Suppressor macrophage treated with lipopolysaccharide for 4 hours (primary cell): ENCODE results near the gene DACH2.
A peak's percentile ranks its signal among the peaks of the same experiment; 100 is the strongest.
"Not testable (repeated sequence)": the region's sequence is repeated elsewhere in the genome, so short reads cannot be mapped to it uniquely, and the experiment has no call there.

ENCODE experiments used
- DNase-seq: peaks from one replicate; pipeline ENCODE4 v3.0.0-alpha.2; 2020

Gene DACH2

GRCh38 chrX:86148024-86148511 lies at the start of gene DACH2:
Gene DACH2, plus strand, starts transcription at chrX:86148451.
- peak; percentile 0 for DNase-seq

DNA sequence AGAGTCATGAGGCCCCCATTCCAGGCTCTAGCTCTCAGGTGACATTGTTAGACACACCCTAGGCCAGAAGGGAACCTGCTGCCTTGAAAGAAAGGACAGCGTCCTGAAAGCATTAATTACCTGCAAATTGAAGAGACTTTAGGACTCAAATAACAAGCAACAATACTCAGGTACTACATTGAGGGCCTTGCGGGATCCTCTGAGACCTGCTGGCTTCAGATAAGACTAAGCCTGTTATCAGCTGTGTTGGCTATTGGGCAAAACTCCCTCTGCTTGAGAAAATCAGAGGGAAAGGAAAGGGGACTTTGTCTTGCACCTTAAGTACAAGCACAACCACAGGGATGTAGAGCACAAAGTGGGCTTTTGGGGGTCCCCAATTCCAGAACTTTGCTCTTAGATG lies 45.9 kb upstream of the DACH2 start:
- DNase-seq: no peak

GRCh38 chrX:86103061-86103460 lies 45.2 kb upstream of the DACH2 start:
- DNase-seq: no peak

DNA sequence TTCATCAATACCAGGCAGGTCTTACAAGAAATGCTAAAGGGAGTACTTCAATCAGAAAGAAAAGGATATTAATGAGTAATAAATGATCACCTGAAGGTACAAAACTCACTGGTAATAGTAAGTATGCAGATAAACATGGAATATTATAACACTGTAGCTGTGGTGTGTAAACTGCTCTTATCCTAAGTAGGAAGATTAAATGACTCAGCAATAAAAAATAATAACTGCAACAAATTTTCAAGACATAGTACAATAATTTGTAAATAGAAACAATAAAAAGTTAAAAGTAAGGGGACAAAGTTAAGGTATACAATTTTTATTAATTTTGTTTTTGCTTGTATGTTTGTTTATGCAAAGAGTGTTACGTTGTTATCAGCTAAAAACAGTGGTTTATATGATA lies 43.7 kb upstream of the DACH2 start:
- DNase-seq: no peak

DNA sequence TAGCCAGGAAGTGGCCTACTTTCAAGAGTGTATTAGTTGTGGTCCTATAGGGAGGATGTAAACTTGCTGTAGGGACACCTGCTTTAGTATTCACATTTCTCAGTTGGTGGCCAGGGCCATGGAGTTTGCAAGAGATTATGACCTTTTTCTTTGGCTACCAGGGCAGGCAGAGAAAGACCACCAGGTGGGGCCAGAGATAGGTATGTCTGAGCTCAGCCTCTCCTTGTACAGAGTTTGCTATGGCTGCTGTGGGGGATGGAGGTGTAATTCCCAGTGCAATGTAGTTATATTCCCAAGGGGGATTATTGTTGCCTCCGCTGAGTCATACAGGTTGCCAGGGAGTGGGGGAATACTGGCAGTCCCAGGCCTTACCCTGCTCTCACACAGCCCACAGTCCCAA lies 26.3 kb upstream of the DACH2 start:
- no peak for DNase-seq

DNA sequence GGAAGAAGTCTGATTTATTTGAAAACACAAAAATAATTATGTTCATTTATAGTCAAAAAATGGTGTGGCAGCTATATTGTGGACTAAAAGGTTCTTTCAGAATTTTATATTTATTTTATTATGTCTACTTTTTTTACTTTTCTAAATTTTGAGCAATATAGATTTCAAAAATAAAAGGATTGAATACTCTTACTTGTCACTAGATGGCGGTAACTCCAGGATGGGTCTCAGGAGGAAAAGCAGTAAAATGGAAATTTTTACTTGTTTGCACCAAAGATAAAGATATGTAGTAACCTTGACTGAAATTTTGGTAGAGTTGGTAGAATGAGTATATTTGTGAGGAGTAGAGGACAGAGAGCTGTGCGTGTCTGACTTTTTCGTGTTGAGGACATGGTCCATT lies 14.5 kb upstream of the DACH2 start:
- DNase-seq: peak; percentile 2

DNA sequence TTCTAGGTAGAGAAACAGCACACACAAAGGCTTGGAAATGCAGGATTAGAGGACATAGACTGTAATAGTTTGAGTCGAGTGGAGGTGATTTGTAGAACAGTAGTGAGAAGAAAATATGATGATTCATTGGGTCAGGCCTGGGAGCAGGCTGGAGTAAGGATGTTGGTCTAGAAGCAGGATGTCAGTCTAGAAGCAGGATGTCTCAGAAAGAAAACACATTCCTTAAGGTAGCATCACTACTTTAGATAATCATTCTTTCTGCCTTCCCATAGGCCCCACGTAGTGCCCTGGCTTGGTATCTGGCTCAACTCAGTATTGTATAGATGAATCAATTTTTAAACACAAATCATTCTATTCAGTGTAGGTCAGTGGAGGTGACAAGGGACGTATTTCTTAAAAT lies 11.2 kb upstream of the DACH2 start:
- no peak for DNase-seq

GRCh38 chrX:86141786-86142185 lies 6.5 kb upstream of the DACH2 start:
- DNase-seq: no peak

DNA sequence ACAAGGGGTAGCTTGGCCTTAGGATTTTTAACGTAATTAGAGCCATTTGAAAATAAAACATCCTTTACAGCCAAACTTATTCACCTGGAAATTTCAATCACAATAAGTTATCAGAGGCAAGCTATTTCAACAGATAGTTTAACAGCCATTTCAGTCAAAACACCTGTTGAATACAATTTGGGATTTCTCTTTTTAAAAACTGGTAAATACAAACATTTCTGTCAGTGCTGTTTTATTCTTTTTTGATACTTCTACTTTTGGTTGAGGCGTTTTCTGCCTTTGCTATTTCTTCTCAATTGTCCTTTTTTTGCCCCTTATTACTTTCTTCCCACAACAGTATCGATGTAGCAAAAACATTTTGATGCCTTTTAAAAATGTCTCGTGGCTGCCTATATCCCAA lies 2.1 kb upstream of the DACH2 start:
- no peak for DNase-seq

GRCh38 chrX:86148594-86148993 lies 343 bp downstream of the DACH2 start:
- no peak for DNase-seq

DNA sequence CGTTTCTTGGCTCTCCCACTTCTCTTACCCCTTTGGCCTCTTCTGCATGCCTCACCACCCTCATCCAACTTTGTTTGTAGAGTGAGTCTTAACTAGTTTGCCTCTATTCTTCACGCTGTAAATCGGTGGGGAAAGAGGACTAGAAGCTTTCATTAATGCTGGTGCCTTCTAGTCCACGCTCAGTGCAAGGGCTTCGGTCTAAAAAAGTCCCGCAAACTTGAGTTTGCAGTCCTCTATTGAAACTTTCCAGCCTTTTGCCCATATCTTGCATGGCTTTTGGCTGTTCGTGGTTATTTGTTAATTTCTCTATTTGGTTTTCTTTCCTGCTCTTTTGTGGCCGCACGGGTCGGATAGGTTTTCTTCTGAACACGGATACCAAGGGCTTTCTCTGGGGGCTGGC lies 868 bp downstream of the DACH2 start:
- DNase-seq: no peak

- no peak for DNase-seq
Observed at GRCh38 chrX:86154553-86154952, 6.3 kb downstream of the DACH2 start.

GRCh38 chrX:86171366-86171765 lies 23.1 kb downstream of the DACH2 start:
- DNase-seq: peak; percentile 17

DNA sequence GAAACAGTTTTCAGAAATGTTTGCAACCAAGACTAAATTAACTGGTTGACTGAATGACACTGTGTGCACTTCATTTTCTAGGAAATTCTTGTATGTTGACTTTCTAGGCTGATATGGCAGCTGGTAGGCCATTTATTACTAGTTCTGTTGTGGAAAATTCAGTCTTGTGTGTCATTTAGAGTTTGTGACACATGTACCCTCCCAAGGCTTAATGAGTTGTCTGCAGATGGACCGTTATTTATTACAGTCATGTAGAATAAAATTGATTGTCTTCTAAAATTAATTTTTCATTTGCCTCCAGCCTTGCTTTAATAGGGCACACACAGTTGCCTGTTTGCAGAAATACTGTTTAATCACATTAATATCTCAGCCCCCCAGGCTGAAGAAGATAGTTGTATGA lies 30.7 kb downstream of the DACH2 start:
- DNase-seq: no peak

GRCh38 chrX:86181325-86181724 lies 33.1 kb downstream of the DACH2 start:
- DNase-seq: not testable (repeated sequence)

GRCh38 chrX:86192827-86193226 lies 44.6 kb downstream of the DACH2 start:
- DNase-seq: no peak

DNA sequence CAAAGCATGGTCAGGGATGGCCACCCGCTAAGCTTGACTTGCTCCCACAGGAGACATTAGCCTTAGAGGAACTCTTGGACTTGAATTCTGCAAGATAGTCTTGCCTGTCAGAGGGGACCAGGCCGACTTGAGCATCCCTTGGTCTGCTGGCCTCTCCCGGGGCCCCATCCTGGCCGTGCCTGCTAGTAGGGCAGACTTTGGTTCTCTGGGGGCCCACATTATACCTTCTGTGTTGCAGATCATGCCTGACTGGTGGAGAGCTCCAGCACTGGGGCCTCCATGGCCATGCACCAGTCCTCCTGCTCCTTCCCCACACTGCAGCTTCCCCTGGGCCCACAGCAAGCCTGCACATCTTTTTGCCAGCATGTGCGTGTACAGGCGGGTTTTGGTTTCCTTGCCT lies 46.5 kb downstream of the DACH2 start:
- no peak for DNase-seq

GRCh38 chrX:86195343-86195742 lies 47.1 kb downstream of the DACH2 start:
- DNase-seq: no peak

GRCh38 chrX:86197815-86198214 lies 49.6 kb downstream of the DACH2 start:
- DNase-seq: no peak

GRCh38 chrX:86210772-86211171 lies 62.5 kb downstream of the DACH2 start:
- DNase-seq: no peak

- DNase-seq: no peak
Observed at GRCh38 chrX:86215260-86215659, 67.0 kb downstream of the DACH2 start.

GRCh38 chrX:86237482-86237881 lies 89.2 kb downstream of the DACH2 start:
- no peak for DNase-seq

GRCh38 chrX:86241547-86241946 lies 93.3 kb downstream of the DACH2 start:
- DNase-seq: no peak

DNA sequence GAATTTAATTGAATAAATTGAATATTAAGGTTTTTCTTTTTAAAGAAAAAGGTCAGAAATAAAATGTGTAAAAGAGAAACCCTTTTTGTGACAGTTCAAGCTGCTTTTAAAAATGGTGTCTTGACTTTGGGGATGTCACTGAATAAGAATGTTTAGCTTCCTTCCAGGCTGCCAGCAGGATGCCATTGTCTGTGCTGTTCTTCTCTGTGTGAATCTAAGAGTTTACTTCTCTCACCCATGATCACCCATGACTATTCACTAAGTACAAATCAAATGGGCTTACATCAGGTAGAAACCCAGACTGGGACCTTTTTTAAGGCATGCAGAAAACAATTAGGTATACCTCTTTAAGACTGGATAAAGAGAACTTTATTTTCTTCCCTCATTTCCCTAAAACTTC lies 115.3 kb downstream of the DACH2 start:
- DNase-seq: no peak

DNA sequence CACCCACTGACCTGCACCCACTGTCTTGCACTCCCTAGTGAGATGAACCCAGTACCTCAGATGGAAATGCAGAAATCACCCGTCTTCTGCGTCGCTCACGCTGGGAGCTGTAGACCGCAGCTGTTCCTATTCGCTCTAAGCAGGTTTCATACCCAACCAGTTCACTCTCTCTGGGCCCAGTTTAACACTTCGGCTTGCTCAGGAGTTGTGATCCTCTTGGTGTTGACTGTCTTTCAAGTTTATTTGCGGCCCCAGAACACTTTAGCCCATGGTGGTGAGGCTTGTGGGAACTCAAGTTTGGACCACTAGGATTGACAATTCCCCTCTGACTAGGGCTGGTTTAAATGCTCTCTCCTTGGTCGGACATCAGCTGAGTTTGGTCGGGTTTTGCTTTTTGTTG lies 147.0 kb downstream of the DACH2 start:
- DNase-seq: no peak

GRCh38 chrX:86322913-86323312 lies 174.7 kb downstream of the DACH2 start:
- DNase-seq: no peak
